ENCODE data around the gene VAMP3.

VAMP3 gene

GRCh38 chr1:7813677-7814373, 42.7 kb downstream of the VAMP3 start:
- DNase-seq (ENCODE audit: low spot score), result no peak

GRCh38 chr1:7821282-7821681, 50.2 kb downstream of the VAMP3 start:
- DNase-seq (ENCODE audit: low spot score), result no peak

GRCh38 chr1:7824701-7825100, 53.6 kb downstream of the VAMP3 start:
- no peak for DNase-seq (ENCODE audit: low spot score)

GRCh38 chr1:7826363-7826762, 55.3 kb downstream of the VAMP3 start:
- no peak for DNase-seq (ENCODE audit: low spot score)

- no peak for DNase-seq (ENCODE audit: low spot score)
Observed at GRCh38 chr1:7827126-7827955, 56.2 kb downstream of the VAMP3 start.

Data from RKO (cell line).